Measurements from ENCODE around the gene PROSER2.

GRCh38 chr10:11896549-11897200, 73.5 kb downstream of the PROSER2 start:
- peak; percentile 51; the same call in 1 of the 2 replicates for TF ChIP-seq POLR2AphosphoS5 (IDR thresholded peaks at IDR 0.05; ENCODE audit: control insufficient read depth, insufficient read depth, low read depth, low read length)
- no peak for TF ChIP-seq CBFB (CRISPR knock-in tag; IDR thresholded peaks at IDR 0.05)
- TF ChIP-seq CBX3 (IDR thresholded peaks at IDR 0.05; ENCODE audit: borderline replicate concordance in 1 of 2, low read length in 2 of 2): no peak
